ENCODE measurements around the gene OSTM1. TPM values are rescaled to one million over a fixed set of nuclear protein-coding genes. Genes with fewer than 3 reads are reported as not detected.

OSTM1 gene
- total RNA-seq, 4 donors from 2014 or later = 48.2 to 74.4 (median 61.2) TPM

DNA sequence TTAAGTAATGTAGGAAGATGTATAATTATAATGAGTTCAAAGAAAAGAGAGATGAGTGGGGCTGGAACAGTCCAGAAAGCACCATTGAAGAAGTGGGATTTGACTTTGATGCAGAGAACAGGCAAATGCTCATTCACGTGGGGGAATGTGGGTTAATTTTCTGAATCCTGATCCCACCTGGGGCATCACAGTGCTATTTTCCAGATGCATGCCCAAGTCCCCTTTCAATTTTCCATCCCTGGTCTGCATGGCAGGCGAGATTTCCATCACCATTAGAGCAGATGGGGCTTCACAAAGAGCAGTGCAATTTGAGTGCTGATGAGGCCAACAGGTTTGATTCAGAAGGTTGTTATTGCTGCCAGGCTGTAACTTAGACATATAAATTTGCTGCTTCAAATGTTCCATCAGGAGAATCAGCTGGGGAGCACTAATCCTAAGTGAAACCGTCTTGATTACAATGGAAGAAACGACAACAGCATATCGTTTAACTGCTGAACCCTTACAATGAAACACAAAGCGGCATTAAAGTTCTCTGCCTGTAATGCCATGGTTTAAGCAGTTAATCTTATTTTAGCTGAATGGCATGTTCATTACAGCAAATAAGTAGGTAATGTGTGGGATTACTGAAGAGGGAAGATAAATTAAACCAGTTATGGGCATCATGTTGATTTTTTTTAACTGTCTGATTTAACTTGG lies 45.2 kb downstream of the OSTM1 start:
- intact Hi-C loops (cut with DNase I) = no loop called here
- Histone ChIP-seq H3K4me1 (no peaks in the 10 kb centered on the region), H3K27ac (replicated peaks in 1 of 4) (no peak overlapping the region), H3K27me3 (no peaks in the 10 kb centered on the region), H3K9me3 (no peaks in the 10 kb centered on the region), H3K4me3 (no peak overlapping the region), H3K36me3 (no peaks in the 10 kb centered on the region)
- TF ChIP-seq, protein P1, sequence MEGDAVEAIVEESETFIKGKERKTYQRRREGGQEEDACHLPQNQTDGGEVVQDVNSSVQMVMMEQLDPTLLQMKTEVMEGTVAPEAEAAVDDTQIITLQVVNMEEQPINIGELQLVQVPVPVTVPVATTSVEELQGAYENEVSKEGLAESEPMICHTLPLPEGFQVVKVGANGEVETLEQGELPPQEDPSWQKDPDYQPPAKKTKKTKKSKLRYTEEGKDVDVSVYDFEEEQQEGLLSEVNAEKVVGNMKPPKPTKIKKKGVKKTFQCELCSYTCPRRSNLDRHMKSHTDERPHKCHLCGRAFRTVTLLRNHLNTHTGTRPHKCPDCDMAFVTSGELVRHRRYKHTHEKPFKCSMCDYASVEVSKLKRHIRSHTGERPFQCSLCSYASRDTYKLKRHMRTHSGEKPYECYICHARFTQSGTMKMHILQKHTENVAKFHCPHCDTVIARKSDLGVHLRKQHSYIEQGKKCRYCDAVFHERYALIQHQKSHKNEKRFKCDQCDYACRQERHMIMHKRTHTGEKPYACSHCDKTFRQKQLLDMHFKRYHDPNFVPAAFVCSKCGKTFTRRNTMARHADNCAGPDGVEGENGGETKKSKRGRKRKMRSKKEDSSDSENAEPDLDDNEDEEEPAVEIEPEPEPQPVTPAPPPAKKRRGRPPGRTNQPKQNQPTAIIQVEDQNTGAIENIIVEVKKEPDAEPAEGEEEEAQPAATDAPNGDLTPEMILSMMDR (IDR thresholded peaks at IDR 0.05) = no peak
- TF ChIP-seq POLR2A (IDR thresholded peaks at IDR 0.05; ENCODE audit: low read depth) = no peak
- no peak for TF ChIP-seq EP300 (IDR thresholded peaks at IDR 0.05)
- TF ChIP-seq POLR2AphosphoS5 (IDR thresholded peaks at IDR 0.05) = no peak
- WGBS = 82% methylated on average over 6 of the region's 6 CpGs
- DNase-seq (ENCODE audit: extremely low spot score) = no peak

DNA sequence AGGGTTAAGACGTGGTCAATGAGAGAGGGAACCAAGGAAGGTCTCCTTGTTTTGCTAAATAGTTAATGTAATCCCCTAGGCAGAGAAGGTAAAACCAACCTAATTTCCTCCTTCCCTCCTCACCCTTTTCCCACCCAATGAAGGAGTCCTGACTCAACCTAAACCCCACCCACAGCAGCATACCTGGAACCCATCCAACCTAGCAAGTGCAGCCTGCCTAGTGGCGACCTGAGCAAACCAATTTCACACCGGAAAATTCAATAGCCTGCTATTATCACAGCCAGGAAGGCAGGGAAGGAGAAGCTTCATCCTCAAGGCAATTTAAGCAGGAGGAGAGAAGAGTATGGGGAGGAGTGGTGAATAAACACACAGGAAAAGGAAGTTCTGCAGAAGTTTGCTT lies 46.9 kb downstream of the OSTM1 start:
- WGBS = 92% methylated on average over 3 of the region's 3 CpGs
- no peak for TF ChIP-seq POLR2A (IDR thresholded peaks at IDR 0.05; ENCODE audit: low read depth)
- no peak for TF ChIP-seq EP300 (IDR thresholded peaks at IDR 0.05)
- no peak for TF ChIP-seq POLR2AphosphoS5 (IDR thresholded peaks at IDR 0.05)
- TF ChIP-seq, protein P1 (IDR thresholded peaks at IDR 0.05) = no peak

DNA sequence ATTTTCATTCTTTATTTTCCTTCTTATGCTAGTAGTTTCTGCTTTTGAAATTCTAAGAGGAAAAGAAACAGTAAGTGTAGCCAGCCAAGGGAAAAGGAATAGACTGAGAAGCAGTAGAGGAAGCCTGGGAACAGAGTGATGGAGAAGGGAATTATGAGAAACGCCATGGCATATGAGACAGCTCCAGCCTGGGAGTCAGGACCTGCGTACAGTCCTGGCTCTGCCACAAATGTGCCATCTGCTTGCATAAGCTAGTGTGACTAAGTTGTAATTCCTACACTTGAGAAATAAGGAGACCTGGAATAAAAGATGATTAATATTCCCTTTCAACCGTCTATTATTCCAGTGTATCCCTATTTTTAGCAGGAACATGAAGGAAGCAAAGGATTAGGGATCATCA lies 47.5 kb downstream of the OSTM1 start:
- TF ChIP-seq EP300 (IDR thresholded peaks at IDR 0.05) (no peak), POLR2AphosphoS5 (IDR thresholded peaks at IDR 0.05) (no peak), POLR2A (IDR thresholded peaks at IDR 0.05; ENCODE audit: low read depth) (no peak)
- TF ChIP-seq, protein P1 (IDR thresholded peaks at IDR 0.05) = no peak
- intact Hi-C loops (cut with DNase I) = no loop called here
- H3K27ac ChIP-seq (replicated peaks in 1 of 4) = no peak overlapping the region
- no peak for DNase-seq (ENCODE audit: extremely low spot score)
- H3K27me3 ChIP-seq = no peaks in the 10 kb centered on the region
- no peaks in the 10 kb centered on the region for H3K9me3 ChIP-seq
- 77% methylated on average over 3 of the region's 3 CpGs for WGBS
- H3K36me3 ChIP-seq = no peaks in the 10 kb centered on the region
- no peaks in the 10 kb centered on the region for H3K4me1 ChIP-seq
- no peak overlapping the region for H3K4me3 ChIP-seq

More for the DNA sequence above, 46.9 kb downstream of the OSTM1 start:
- H3K4me3 ChIP-seq = no peak overlapping the region
- intact Hi-C loops (cut with DNase I) = no loop called here
- no peak overlapping the region for H3K27ac ChIP-seq (replicated peaks in 1 of 4)
- no peaks in the 10 kb centered on the region for H3K27me3 ChIP-seq
- DNase-seq (ENCODE audit: extremely low spot score) = no peak
- H3K4me1 ChIP-seq = no peaks in the 10 kb centered on the region
- no peaks in the 10 kb centered on the region for H3K9me3 ChIP-seq
- no peaks in the 10 kb centered on the region for H3K36me3 ChIP-seq

DNA sequence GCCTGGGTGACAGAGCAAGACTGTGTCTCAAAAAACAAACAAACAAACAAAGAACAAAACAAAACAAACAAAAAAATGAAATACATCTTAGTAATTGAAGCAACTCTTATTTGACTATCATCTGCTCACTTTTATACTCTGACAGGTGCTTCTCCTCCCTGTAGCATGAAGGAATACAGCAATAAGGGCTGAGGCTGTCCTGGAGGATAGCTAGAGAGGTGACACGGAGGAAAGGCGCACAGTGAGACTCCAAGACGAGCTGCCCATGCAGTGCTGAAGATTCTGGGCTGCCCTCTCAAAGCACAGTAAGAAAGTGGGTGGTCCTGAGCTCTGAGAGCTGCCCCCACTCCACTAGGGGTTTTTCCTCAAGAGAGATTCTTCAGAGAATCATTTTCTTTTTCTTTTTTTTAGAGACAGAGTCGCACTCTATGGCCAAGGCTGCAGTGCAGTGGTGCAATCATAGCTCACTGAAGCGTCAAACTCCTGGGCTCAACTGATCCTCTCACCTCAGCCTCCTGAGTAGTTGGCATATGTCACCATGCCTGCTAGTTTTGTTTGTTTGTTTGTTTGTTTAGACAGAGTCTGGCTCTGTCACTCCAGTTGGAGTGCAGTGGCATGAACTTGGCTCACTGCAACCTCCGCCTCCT lies 50.0 kb downstream of the OSTM1 start:
- no peaks in the 10 kb centered on the region for H3K36me3 ChIP-seq
- intact Hi-C loops (cut with DNase I) = no loop called here
- 85% methylated on average over 6 of the region's 6 CpGs for WGBS
- TF ChIP-seq, protein P1 (IDR thresholded peaks at IDR 0.05) = no peak
- no peak for TF ChIP-seq POLR2A (IDR thresholded peaks at IDR 0.05; ENCODE audit: low read depth)
- no peak for TF ChIP-seq EP300 (IDR thresholded peaks at IDR 0.05)
- TF ChIP-seq POLR2AphosphoS5 (IDR thresholded peaks at IDR 0.05) = no peak
- no peaks in the 10 kb centered on the region for H3K9me3 ChIP-seq
- H3K4me1 ChIP-seq = no peaks in the 10 kb centered on the region
- no peak for DNase-seq (ENCODE audit: extremely low spot score)
- no peaks in the 10 kb centered on the region for H3K27me3 ChIP-seq
- H3K4me3 ChIP-seq = no peak overlapping the region
- no peak overlapping the region for H3K27ac ChIP-seq (replicated peaks in 1 of 4)
